Endothelial cell of umbilical vein (primary cell): Measurements from ENCODE around the gene GDF11. TPM values are rescaled to one million over a fixed set of nuclear protein-coding genes. Genes with fewer than 3 reads are reported as not detected.

Experiments
- BruUV-seq: library from RNA; stranded (reverse); fragments of 400-500 nt; replicated peaks from 2 replicates; lab custom pipeline; 2021; lab: Mats Ljungman, UMichigan
- CTCF ChIA-PET: fragments of 300-600, 350-600 bp; sonication (Branson Sonifier 250); formaldehyde crosslinking; loops from one replicate; lab custom pipeline; 2021; ENCODE audit warnings: antibody characterized with exemption, inconsistent platforms; lab: Charles Lee
- POLR2A ChIA-PET: fragments of 300-600, 350-600 bp; sonication (Branson Sonifier 250); formaldehyde crosslinking; loops from one replicate; lab custom pipeline; 2021; ENCODE audit warnings: antibody characterized with exemption, inconsistent platforms; lab: Charles Lee
- DNase-seq: peaks from one replicate; pipeline ENCODE4 v3.0.0-alpha.2; 2011; ENCODE audit warnings: low read depth, low spot score
- FAIRE-seq: peaks from 2 replicates; lab custom pipeline; 2011; peaks lifted over from hg19 to GRCh38; lab: Jason Lieb, UNC
- H2AFZ ChIP-seq: 2 replicates; pipeline ENCODE4 v1.6.0; 2012; ENCODE audit warnings: low read depth, low read length, control low read depth, inconsistent platforms
- H3K27ac ChIP-seq: 2 replicates; pipeline ENCODE4 v1.5.1; 2011; ENCODE audit warnings: low read depth, mild to moderate bottlenecking, control low read depth, low read length, moderate library complexity; ENCODE audit not compliant: insufficient read depth
- H3K27me3 ChIP-seq, 2 experiments: 2 replicates each; pipeline versions ENCODE4 v1.6.0 to v1.6.1; 2011; ENCODE audit warnings: low read length in 2 of 2, mixed read lengths in 1 of 2; ENCODE audit not compliant: control insufficient read depth in 2 of 2, insufficient read depth in 2 of 2
- H3K36me3 ChIP-seq, 2 experiments: 2 replicates in 1 of 2; 3 replicates in 1 of 2; pipeline ENCODE4 v1.5.1; 2011; ENCODE audit warnings: low read length in 2 of 2, mild to moderate bottlenecking in 1 of 2, moderate library complexity in 1 of 2; ENCODE audit not compliant: control insufficient read depth in 2 of 2, insufficient read depth in 2 of 2; ENCODE audit errors: extremely low read depth in 1 of 2
- H3K4me1 ChIP-seq: 3 replicates; pipeline ENCODE4 v1.5.1; 2011; ENCODE audit warnings: mild to moderate bottlenecking, low read length; ENCODE audit not compliant: control insufficient read depth, insufficient read depth; ENCODE audit errors: extremely low read depth
- H3K4me2 ChIP-seq: 2 replicates; pipeline ENCODE4 v1.6.1; 2011; ENCODE audit warnings: low read length, control low read depth, mixed read lengths; ENCODE audit not compliant: insufficient read depth
- H3K4me3 ChIP-seq, 3 experiments: fragments of 200-600 bp in 1 of 3; sonication (generic), shearing (Covaris generic) in 1 of 3; replicated peaks in 1 of 3; 2 replicates each; pipeline ENCODE4 v1.5.1; 2011 to 2016; ENCODE audit warnings: control low read depth in 3 of 3, low read length in 3 of 3, mild to moderate bottlenecking in 2 of 3, inconsistent platforms in 1 of 3, low read depth in 1 of 3, moderate library complexity in 1 of 3; ENCODE audit not compliant: insufficient read depth in 1 of 3
- H3K79me2 ChIP-seq: 2 replicates; pipeline ENCODE4 v1.6.0; 2012; ENCODE audit warnings: low read length, inconsistent platforms; ENCODE audit not compliant: control insufficient read depth, insufficient read depth
- H3K9ac ChIP-seq: replicated peaks from 2 replicates; pipeline ENCODE3; 2011; ENCODE audit warnings: low read length, control low read depth; ENCODE audit not compliant: insufficient read depth; ENCODE audit errors: extremely low read depth
- H3K9me1 ChIP-seq: replicated peaks from 3 replicates; pipeline ENCODE4 v1.6.0; 2011; ENCODE audit warnings: mild to moderate bottlenecking, low read length; ENCODE audit not compliant: control insufficient read depth, insufficient read depth; ENCODE audit errors: extremely low read depth
- H3K9me3 ChIP-seq: replicated peaks from 2 replicates; pipeline ENCODE4 v1.5.1; 2012; ENCODE audit warnings: low read length, inconsistent platforms; ENCODE audit not compliant: control insufficient read depth, insufficient read depth
- H4K20me1 ChIP-seq: replicated peaks from 2 replicates; pipeline ENCODE3; 2011; ENCODE audit warnings: mild to moderate bottlenecking, low read length; ENCODE audit not compliant: control insufficient read depth, insufficient read depth; ENCODE audit errors: extremely low read depth
- EZH2 ChIP-seq: IDR thresholded peaks from 2 replicates; pipeline ENCODE4 v1.6.1; 2012; ENCODE audit warnings: borderline replicate concordance, low read depth, mild to moderate bottlenecking, moderate library complexity, low read length, inconsistent platforms; ENCODE audit not compliant: severe bottlenecking
- FOS ChIP-seq: IDR thresholded peaks from 2 replicates; pipeline ENCODE4 v1.6.1; 2011; ENCODE audit warnings: mild to moderate bottlenecking, low read length, moderate library complexity, borderline replicate concordance; ENCODE audit not compliant: insufficient read depth
- GATA2 ChIP-seq: IDR thresholded peaks from 2 replicates; pipeline ENCODE4 v1.7.0; 2011; ENCODE audit warnings: low read depth, mild to moderate bottlenecking, moderate library complexity, mixed read lengths, low read length; ENCODE audit not compliant: insufficient read length, insufficient read depth
- JUN ChIP-seq: IDR thresholded peaks from 2 replicates; pipeline ENCODE4 v1.6.1; 2011; ENCODE audit warnings: borderline replicate concordance, low read depth; ENCODE audit not compliant: insufficient read length, insufficient read depth
- MYC ChIP-seq: IDR thresholded peaks from one replicate; pipeline ENCODE4 v1.6.1; 2011; ENCODE audit warnings: mild to moderate bottlenecking, low read depth, low read length
- POLR2A ChIP-seq: IDR thresholded peaks from 2 replicates; pipeline ENCODE4 v1.6.1; 2012; ENCODE audit warnings: low read depth, mild to moderate bottlenecking, control low read depth, low read length
- POLR2AphosphoS5 ChIP-seq: IDR thresholded peaks from 2 replicates; pipeline ENCODE4 v1.6.1; 2012; ENCODE audit warnings: low read depth, mild to moderate bottlenecking, control low read depth, low read length, moderate library complexity; ENCODE audit not compliant: insufficient read depth
- dilution Hi-C: fragments of 300-500 bp; cut with MboI; formaldehyde crosslinking; loops from one replicate; pipeline ENCODE4 v1.15.0; 2019; ENCODE audit warnings: low sequenced_read_pairs; ENCODE audit not compliant: extremely low pct_ligation_motif_present
- intact Hi-C: fragments of 100-400 bp; cut with micrococcal nuclease; formaldehyde crosslinking; loops from one replicate; pipeline ENCODE4 v1.10.0; 2022
- polyA plus RNA-seq, 4 experiments: library from polyadenylated mRNA; depleted of rRNA in 3 of 4; stranded (reverse) in 3 of 4; unstranded in 1 of 4; fragments of >200 nt; gene quantifications; 2 replicates each; pipeline versions ENCODE4 v1.2.1 to v1.2.3, GENCODE V29; 2011 to 2012; ENCODE audit warnings: missing spikeins in 1 of 4
- total RNA-seq: library from RNA; stranded (reverse); gene quantifications from 2 replicates; pipeline ENCODE4 v1.2.3, GENCODE V29; 2021
- TF ChIP-seq, protein P1 (sequence below), 2 donors: IDR thresholded peaks; 1 replicate in 1 of 2; 2 replicates in 1 of 2; pipeline ENCODE4 v1.5.1; 2011; ENCODE audit warnings: low read length in 2 of 2, mild to moderate bottlenecking in 2 of 2, moderate library complexity in 2 of 2, control low read depth in 1 of 2, inconsistent platforms in 1 of 2, low read depth in 1 of 2; ENCODE audit not compliant: insufficient read depth in 1 of 2; ENCODE audit errors: extremely low read depth in 1 of 2
- TF ChIP-seq, protein P2 (sequence below): IDR thresholded peaks from 2 replicates; pipeline ENCODE4 v1.6.1; 2011; ENCODE audit not compliant: insufficient read depth, insufficient read length

GDF11 gene
- total and polyA plus RNA-seq, 2 donors (not counting 3 experiments of a cell fraction or from before 2014, with no cell fraction given), result 10.0 to 18.7 TPM

DNA sequence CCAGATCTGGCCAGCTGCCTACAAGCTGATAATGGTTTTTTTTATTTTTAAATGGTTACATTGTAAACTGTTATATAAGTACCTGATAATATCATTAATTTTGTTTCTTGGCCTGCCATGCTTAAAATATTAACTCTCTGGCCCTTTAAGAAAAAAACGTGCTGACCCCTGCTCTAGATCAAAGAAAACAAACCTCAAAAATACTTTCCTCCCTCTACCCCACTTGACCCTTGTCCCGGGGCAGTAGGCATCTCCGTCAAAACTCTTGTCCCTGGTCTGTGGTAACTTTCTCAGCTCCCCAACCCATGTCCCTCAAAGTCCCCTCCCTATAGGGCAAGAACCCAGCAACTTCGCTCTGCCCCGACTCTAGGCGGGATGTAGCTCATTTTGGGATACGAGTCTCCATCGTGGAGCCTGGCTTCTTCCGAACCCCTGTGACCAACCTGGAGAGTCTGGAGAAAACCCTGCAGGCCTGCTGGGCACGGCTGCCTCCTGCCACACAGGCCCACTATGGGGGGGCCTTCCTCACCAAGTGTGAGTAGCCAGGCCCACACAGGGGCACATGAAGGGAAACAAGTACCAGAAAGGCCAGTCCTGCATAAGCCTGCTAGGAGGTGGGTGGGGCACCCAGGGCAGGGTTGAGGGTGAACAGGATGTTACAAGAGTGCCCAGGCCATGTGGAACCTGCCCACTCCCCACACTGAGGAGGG is 19.3 kb upstream of the GDF11 start:
- CTCF ChIA-PET, result interaction anchor here (11.1 kb wide), 1 partner anchor 14 kb away, joined by 151 read pairs; no protein-coding TSS in a partner anchor
- FAIRE-seq (no peak), DNase-seq (no peak)
- no peak overlapping the region for H2AFZ ChIP-seq
- H3K9me1 ChIP-seq, result no peaks in the 10 kb centered on the region
- POLR2A ChIA-PET, result no interaction called here
- no peak overlapping the region for H3K9ac ChIP-seq
- H3K4me1 ChIP-seq, result peaks cover 17% of the 10 kb centered on the region
- H3K27ac ChIP-seq, result no peak overlapping the region
- no peak overlapping the region for H3K4me3 ChIP-seq
- dilution Hi-C loops (no loop called here), intact Hi-C loops (loop anchor here (1.0 to 5.0 kb wide), 2 partner anchors 14 to 536 kb away; no protein-coding TSS in a partner anchor)
- BruUV-seq, result no TSS peak
- no peaks in the 10 kb centered on the region for H3K9me3 ChIP-seq
- no peaks in the 10 kb centered on the region for H3K27me3 ChIP-seq
- H3K4me2 ChIP-seq, result no peak overlapping the region
- TF ChIP-seq POLR2AphosphoS5 (no peak), GATA2 (no peak), JUN (no peak), POLR2A (no peak), EZH2 (no peak), FOS (no peak), MYC (no peak)
- TF ChIP-seq, protein P1, sequence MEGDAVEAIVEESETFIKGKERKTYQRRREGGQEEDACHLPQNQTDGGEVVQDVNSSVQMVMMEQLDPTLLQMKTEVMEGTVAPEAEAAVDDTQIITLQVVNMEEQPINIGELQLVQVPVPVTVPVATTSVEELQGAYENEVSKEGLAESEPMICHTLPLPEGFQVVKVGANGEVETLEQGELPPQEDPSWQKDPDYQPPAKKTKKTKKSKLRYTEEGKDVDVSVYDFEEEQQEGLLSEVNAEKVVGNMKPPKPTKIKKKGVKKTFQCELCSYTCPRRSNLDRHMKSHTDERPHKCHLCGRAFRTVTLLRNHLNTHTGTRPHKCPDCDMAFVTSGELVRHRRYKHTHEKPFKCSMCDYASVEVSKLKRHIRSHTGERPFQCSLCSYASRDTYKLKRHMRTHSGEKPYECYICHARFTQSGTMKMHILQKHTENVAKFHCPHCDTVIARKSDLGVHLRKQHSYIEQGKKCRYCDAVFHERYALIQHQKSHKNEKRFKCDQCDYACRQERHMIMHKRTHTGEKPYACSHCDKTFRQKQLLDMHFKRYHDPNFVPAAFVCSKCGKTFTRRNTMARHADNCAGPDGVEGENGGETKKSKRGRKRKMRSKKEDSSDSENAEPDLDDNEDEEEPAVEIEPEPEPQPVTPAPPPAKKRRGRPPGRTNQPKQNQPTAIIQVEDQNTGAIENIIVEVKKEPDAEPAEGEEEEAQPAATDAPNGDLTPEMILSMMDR (IDR thresholded peaks at IDR 0.05; ENCODE audit: extremely low read depth in 1 of 2, insufficient read depth in 1 of 2, low read depth in 1 of 2, low read length in 2 of 2), result no peak
- TF ChIP-seq, protein P2, sequence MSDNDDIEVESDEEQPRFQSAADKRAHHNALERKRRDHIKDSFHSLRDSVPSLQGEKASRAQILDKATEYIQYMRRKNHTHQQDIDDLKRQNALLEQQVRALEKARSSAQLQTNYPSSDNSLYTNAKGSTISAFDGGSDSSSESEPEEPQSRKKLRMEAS, result no peak
- H3K36me3 ChIP-seq, result peaks cover 13 to 27% of the 10 kb centered on the region in 2 experiments
- H3K79me2 ChIP-seq, result peaks cover 29% of the 10 kb centered on the region
- no peaks in the 10 kb centered on the region for H4K20me1 ChIP-seq
